HL-60 (cell line): ENCODE data around the gene DOK6.

Experiments used
- GABPA ChIP-seq: IDR thresholded peaks from 2 replicates; pipeline ENCODE4 v1.6.1; 2012; ENCODE audit warnings: low read depth
- POLR2AphosphoS5 ChIP-seq: IDR thresholded peaks from 2 replicates; pipeline ENCODE4 v1.6.1; 2012; ENCODE audit warnings: low read depth
- TF ChIP-seq, protein P1 (sequence below): IDR thresholded peaks from one replicate; pipeline ENCODE4 v1.5.1; 2011; ENCODE audit warnings: low read length, control low read depth, inconsistent platforms; ENCODE audit not compliant: insufficient read depth

- TF ChIP-seq, protein P1, sequence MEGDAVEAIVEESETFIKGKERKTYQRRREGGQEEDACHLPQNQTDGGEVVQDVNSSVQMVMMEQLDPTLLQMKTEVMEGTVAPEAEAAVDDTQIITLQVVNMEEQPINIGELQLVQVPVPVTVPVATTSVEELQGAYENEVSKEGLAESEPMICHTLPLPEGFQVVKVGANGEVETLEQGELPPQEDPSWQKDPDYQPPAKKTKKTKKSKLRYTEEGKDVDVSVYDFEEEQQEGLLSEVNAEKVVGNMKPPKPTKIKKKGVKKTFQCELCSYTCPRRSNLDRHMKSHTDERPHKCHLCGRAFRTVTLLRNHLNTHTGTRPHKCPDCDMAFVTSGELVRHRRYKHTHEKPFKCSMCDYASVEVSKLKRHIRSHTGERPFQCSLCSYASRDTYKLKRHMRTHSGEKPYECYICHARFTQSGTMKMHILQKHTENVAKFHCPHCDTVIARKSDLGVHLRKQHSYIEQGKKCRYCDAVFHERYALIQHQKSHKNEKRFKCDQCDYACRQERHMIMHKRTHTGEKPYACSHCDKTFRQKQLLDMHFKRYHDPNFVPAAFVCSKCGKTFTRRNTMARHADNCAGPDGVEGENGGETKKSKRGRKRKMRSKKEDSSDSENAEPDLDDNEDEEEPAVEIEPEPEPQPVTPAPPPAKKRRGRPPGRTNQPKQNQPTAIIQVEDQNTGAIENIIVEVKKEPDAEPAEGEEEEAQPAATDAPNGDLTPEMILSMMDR, result no peak
- TF ChIP-seq GABPA (no peak), POLR2AphosphoS5 (no peak)
Measured at GRCh38 chr18:69612242-69612641, 211.6 kb downstream of the DOK6 start.
